HepG2 (cell line): ENCODE measurements around the gene TNFSF13. TPM values are rescaled to one million over a fixed set of nuclear protein-coding genes. Genes with fewer than 3 reads are reported as not detected.

Experiments used
- ATF3 ChIP-seq: sonication (generic); formaldehyde crosslinking; IDR thresholded peaks from 2 replicates; pipeline ENCODE4 v1.4.0; 2020; ENCODE audit warnings: missing genetic modification reagents
- ETS1 ChIP-seq: sonication (generic); formaldehyde crosslinking; IDR thresholded peaks from 2 replicates; pipeline ENCODE4 v1.4.0; 2020; ENCODE audit warnings: missing genetic modification reagents
- GABPB1 ChIP-seq: IDR thresholded peaks from 2 replicates; pipeline ENCODE4 v1.6.1; 2016; ENCODE audit warnings: mild to moderate bottlenecking, missing genetic modification reagents, moderate library complexity, missing compliant biosample characterization
- HNF1A ChIP-seq, 2 experiments: sonication (generic) in 1 of 2; formaldehyde crosslinking in 1 of 2; IDR thresholded peaks; 2 replicates each; pipeline versions ENCODE4 v1.4.0 to v1.6.1; 2016 to 2020; ENCODE audit warnings: borderline replicate concordance in 1 of 2, low read depth in 1 of 2, mild to moderate bottlenecking in 1 of 2, missing genetic modification reagents in 1 of 2
- HNF4A ChIP-seq: sonication (generic); formaldehyde crosslinking; IDR thresholded peaks from 2 replicates; pipeline ENCODE4 v1.4.0; 2020; ENCODE audit warnings: missing genetic modification reagents
- MAFK ChIP-seq, 2 experiments: IDR thresholded peaks in 1 of 2; conservative IDR thresholded peaks in 1 of 2; 2 replicates each; pipeline ENCODE4 v1.6.1; 2011; ENCODE audit warnings: improper control_type of control experiment in 2 of 2, low read length in 2 of 2
- REPIN1 ChIP-seq: sonication (generic); formaldehyde crosslinking; IDR thresholded peaks from 2 replicates; pipeline ENCODE4 v1.8.0; 2022; ENCODE audit warnings: missing genetic modification reagents, low read depth, mild to moderate bottlenecking, borderline replicate concordance
- RFX3 ChIP-seq: IDR thresholded peaks from 2 replicates; pipeline ENCODE4 v1.6.1; 2016; ENCODE audit warnings: missing biosample characterization, missing genetic modification reagents
- SIN3A ChIP-seq: IDR thresholded peaks from 2 replicates; pipeline ENCODE4 v1.6.1; 2011; ENCODE audit warnings: low read depth, mild to moderate bottlenecking, control low read depth, low read length, borderline replicate concordance
- SMYD3 ChIP-seq: sonication (generic); formaldehyde crosslinking; IDR thresholded peaks from 2 replicates; pipeline ENCODE4 v1.8.1; 2023; ENCODE audit warnings: mild to moderate bottlenecking, missing genetic modification reagents
- STAT6 ChIP-seq: sonication (generic); formaldehyde crosslinking; IDR thresholded peaks from 2 replicates; pipeline ENCODE4 v1.4.0; 2020; ENCODE audit warnings: missing genetic modification reagents, mild to moderate bottlenecking, borderline replicate concordance
- TGIF2 ChIP-seq: IDR thresholded peaks from 2 replicates; pipeline ENCODE4 v1.6.1; 2016; ENCODE audit warnings: control low read depth, missing compliant biosample characterization
- ZBTB1 ChIP-seq: sonication (generic); formaldehyde crosslinking; IDR thresholded peaks from 2 replicates; pipeline ENCODE4 v1.4.0; 2020; ENCODE audit warnings: missing genetic modification reagents, borderline replicate concordance
- ZKSCAN5 ChIP-seq: sonication (generic); formaldehyde crosslinking; IDR thresholded peaks from 2 replicates; pipeline ENCODE4 v1.5.1; 2020; ENCODE audit warnings: mild to moderate bottlenecking, missing genetic modification reagents
- ZNF350 ChIP-seq: sonication (generic); formaldehyde crosslinking; IDR thresholded peaks from 2 replicates; pipeline ENCODE4 v1.4.0; 2020; ENCODE audit warnings: mild to moderate bottlenecking, low read depth, missing genetic modification reagents, borderline replicate concordance
- ZNF510 ChIP-seq: sonication (generic); formaldehyde crosslinking; IDR thresholded peaks from 2 replicates; pipeline ENCODE4 v1.4.0; 2020; ENCODE audit warnings: low read depth, mild to moderate bottlenecking, missing genetic modification reagents
- ZNF605 ChIP-seq: sonication (generic); formaldehyde crosslinking; IDR thresholded peaks from 2 replicates; pipeline ENCODE4 v1.8.0; 2022; ENCODE audit warnings: mild to moderate bottlenecking, missing genetic modification reagents
- ZNF614 ChIP-seq: IDR thresholded peaks from 2 replicates; pipeline ENCODE4 v1.6.1; 2018; ENCODE audit warnings: missing biosample characterization, missing genetic modification reagents, inconsistent platforms, borderline replicate concordance
- ZNF678 ChIP-seq: sonication (generic); formaldehyde crosslinking; IDR thresholded peaks from 2 replicates; pipeline ENCODE4 v1.4.0; 2020; ENCODE audit warnings: mild to moderate bottlenecking, missing genetic modification reagents
- ZNF850 ChIP-seq: sonication (generic); formaldehyde crosslinking; conservative IDR thresholded peaks from 2 replicates; pipeline ENCODE4 v1.9.0; 2021; ENCODE audit warnings: mild to moderate bottlenecking, missing genetic modification reagents
- polyA plus RNA-seq, 8 experiments: library from polyadenylated mRNA; depleted of rRNA in 3 of 8; stranded (reverse) in 7 of 8; unstranded in 1 of 8; fragments of >200 nt; fragmentation: Illumina TruSeq in 4 of 8; extraction: Trizol in 4 of 8; gene quantifications; 2 replicates each; pipeline versions ENCODE4 v1.2.1 to v1.2.3, GENCODE V29; 2011 to 2016; ENCODE audit warnings: low read depth in 4 of 8, missing spikeins in 1 of 8, mixed read lengths in 1 of 8; ENCODE audit not compliant: insufficient read depth in 1 of 8
- total RNA-seq, 5 experiments: library from RNA; depleted of rRNA; stranded (reverse); fragments of >200 nt; fragmentation: Illumina TruSeq; extraction: Trizol; gene quantifications; 2 replicates each; pipeline ENCODE4 v1.2.3, GENCODE V29; 2016; ENCODE audit warnings: low read depth in 1 of 5

TNFSF13 gene
- total and polyA plus RNA-seq, 2 of the 13 experiments (the other 11 are each of a cell fraction or from before 2014, with no cell fraction given), result 2.5 to 3.3 TPM

- TF ChIP-seq ZNF605, result peak; percentile 93
- TF ChIP-seq STAT6, result no peak
- no peak for TF ChIP-seq HNF1A (IDR thresholded peaks at IDR 0.05; ENCODE audit: low read depth)
- peak; percentile 76; the same call in 1 of the 2 replicates for TF ChIP-seq HNF1A (CRISPR knock-in tag; IDR thresholded peaks at IDR 0.05; ENCODE audit: borderline replicate concordance)
- peak; percentile 85 for TF ChIP-seq ZNF678 (CRISPR knock-in tag)
- peak; percentile 64 for TF ChIP-seq RFX3 (CRISPR knock-in tag)
- peak; percentile 97 for TF ChIP-seq GABPB1 (CRISPR knock-in tag)
- TF ChIP-seq SIN3A, result peak; percentile 90
- TF ChIP-seq REPIN1 (CRISPR knock-in tag), result no peak; the same call in none of the 2 replicates
- TF ChIP-seq ZNF850 (CRISPR knock-in tag), result no peak
- TF ChIP-seq ZNF614 (CRISPR knock-in tag), result no peak
- 0 out of 2 replicates have a peak, but pooled peaks have one; percentile 30 for TF ChIP-seq ATF3 (CRISPR knock-in tag)
- TF ChIP-seq TGIF2 (CRISPR knock-in tag), result no peak; the same call in 1 of the 2 replicates
- TF ChIP-seq ETS1 (CRISPR knock-in tag), result peak; percentile 12; the same call in 1 of the 2 replicates
- no peak for TF ChIP-seq ZBTB1
- TF ChIP-seq HNF4A (CRISPR knock-in tag), result no peak
- TF ChIP-seq ZKSCAN5 (CRISPR knock-in tag), result no peak
- TF ChIP-seq ZNF510, result peak; percentile 76; the same call in 1 of the 2 replicates
- no peak for TF ChIP-seq SMYD3 (CRISPR knock-in tag)
- peak; percentile 96; the same call in 1 of the 2 replicates for TF ChIP-seq ZNF350
- TF ChIP-seq MAFK (conservative IDR thresholded peaks at IDR 0.05 in 1 of 2, IDR thresholded peaks at IDR 0.05 in 1 of 2; ENCODE audit: low read length in 2 of 2), result no peak
Observed at GRCh38 chr17:7572588-7573323, 14.2 kb downstream of the TNFSF13 start (continued).
